Nephron (organoid): Measurements from ENCODE around the gene PIF1.
A peak's percentile ranks its signal among the peaks of the same experiment; 100 is the strongest.

ENCODE experiments used
- H3K27ac Mint-ChIP-seq, 3 experiments: 2 replicates each; pipeline ENCODE4 v1.8.0; 2020; ENCODE audit warnings: mixed read lengths in 3 of 3, mild to moderate bottlenecking in 2 of 3, moderate library complexity in 1 of 3
- H3K27me3 Mint-ChIP-seq: 2 replicates; pipeline ENCODE4 v1.8.0; 2021; ENCODE audit warnings: low read depth, mild to moderate bottlenecking, moderate library complexity, mixed read lengths
- H3K36me3 Mint-ChIP-seq: 2 replicates; pipeline ENCODE4 v1.8.0; 2020; ENCODE audit warnings: low read depth, mixed read lengths
- H3K4me1 Mint-ChIP-seq: 2 replicates; pipeline ENCODE4 v1.8.0; 2020; ENCODE audit warnings: mixed read lengths
- H3K4me3 Mint-ChIP-seq, 3 experiments: 2 replicates each; pipeline ENCODE4 v1.8.0; 2020; ENCODE audit warnings: mild to moderate bottlenecking in 3 of 3, mixed read lengths in 3 of 3, moderate library complexity in 2 of 3
- H3K9me3 Mint-ChIP-seq: 2 replicates; pipeline ENCODE4 v1.8.0; 2020; ENCODE audit warnings: mixed read lengths
- TF ChIP-seq, protein P1 (sequence below), 3 experiments: fragments of 200-600 bp; sonication (generic); IDR thresholded peaks; one replicate each; pipeline ENCODE4 v1.5.0; 2021; ENCODE audit warnings: antibody characterized with exemption in 3 of 3; ENCODE audit not compliant: unreplicated experiment in 3 of 3

The PIF1 gene

DNA sequence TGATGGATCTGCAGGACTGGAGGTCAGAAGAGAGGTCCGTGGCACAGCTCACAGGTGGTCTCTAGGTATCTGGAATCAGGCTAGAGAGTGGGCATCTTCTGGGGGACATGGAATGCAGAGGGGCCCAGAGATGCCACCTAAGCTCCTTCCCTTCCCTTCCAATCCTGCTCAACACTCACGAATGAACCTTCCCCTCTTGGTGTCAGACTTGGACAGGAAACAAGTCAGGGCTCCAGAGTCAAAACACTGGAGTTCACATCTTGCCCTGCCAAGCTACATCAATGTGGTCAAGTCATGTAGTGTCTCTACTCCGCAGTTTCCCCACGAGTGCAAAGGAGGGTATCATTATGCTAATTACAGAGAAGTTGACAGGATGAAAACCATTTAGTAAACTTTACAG is 34.0 kb downstream of the PIF1 start:
- Mint-ChIP-seq H3K4me1 (no peaks in the 10 kb centered on the region), H3K4me3 (no peak overlapping the region), H3K27me3 (no peaks in the 10 kb centered on the region), H3K9me3 (no peaks in the 10 kb centered on the region), H3K27ac (no peak overlapping the region), H3K36me3 (no peaks in the 10 kb centered on the region)
- TF ChIP-seq, protein P1, sequence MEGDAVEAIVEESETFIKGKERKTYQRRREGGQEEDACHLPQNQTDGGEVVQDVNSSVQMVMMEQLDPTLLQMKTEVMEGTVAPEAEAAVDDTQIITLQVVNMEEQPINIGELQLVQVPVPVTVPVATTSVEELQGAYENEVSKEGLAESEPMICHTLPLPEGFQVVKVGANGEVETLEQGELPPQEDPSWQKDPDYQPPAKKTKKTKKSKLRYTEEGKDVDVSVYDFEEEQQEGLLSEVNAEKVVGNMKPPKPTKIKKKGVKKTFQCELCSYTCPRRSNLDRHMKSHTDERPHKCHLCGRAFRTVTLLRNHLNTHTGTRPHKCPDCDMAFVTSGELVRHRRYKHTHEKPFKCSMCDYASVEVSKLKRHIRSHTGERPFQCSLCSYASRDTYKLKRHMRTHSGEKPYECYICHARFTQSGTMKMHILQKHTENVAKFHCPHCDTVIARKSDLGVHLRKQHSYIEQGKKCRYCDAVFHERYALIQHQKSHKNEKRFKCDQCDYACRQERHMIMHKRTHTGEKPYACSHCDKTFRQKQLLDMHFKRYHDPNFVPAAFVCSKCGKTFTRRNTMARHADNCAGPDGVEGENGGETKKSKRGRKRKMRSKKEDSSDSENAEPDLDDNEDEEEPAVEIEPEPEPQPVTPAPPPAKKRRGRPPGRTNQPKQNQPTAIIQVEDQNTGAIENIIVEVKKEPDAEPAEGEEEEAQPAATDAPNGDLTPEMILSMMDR (IDR thresholded peaks at IDR 0.05; ENCODE audit: unreplicated experiment in 3 of 3) = no peak

DNA sequence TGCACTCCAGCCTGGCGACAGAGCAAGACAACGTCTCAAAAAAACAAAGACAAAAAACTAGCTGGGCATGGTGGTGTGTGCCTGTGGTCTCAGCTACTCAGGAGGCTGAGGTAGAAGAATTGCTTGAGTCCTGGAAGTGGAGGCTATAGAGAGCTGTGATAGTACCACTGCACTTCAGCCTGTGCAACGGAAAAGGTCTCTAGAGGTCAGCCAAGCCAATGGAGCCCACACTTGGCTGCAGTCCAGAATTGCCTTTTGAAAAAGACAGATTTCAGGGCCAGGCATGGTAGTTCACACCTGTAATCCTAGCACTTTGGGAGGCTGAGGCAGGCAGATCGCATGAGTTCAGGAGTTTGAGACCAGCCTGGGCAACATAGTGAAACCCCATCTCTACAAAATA is 41.7 kb downstream of the PIF1 start:
- TF ChIP-seq, protein P1 (IDR thresholded peaks at IDR 0.05; ENCODE audit: unreplicated experiment in 3 of 3) = no peak
- H3K9me3 Mint-ChIP-seq = no peaks in the 10 kb centered on the region

DNA sequence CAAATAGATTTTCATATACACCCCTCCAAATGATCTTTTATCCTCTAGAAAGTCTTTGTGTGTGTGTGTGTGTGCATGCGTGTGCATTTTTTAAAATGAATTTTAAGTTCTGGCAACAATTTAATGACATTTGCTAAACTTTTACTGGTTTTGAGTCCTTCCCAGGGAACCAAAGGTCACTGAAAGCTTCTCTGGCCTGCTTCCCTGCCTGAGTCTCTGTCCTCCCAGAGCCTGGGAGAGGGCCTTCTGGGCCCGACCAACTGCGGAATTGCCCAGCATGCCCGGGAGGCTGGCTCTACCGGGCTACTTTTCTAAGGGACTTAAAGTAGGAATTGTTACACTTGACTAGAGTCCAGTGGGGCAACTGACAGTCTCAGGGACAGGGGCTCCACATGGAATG is 42.7 kb downstream of the PIF1 start:
- Mint-ChIP-seq H3K36me3 (no peaks in the 10 kb centered on the region), H3K4me1 (no peaks in the 10 kb centered on the region), H3K4me3 (no peak overlapping the region), H3K27me3 (peaks cover 9% of the 10 kb centered on the region), H3K27ac (peak overlapping the region in 1 of 3 experiments; percentile 60), H3K9me3 (no peaks in the 10 kb centered on the region)
- TF ChIP-seq, protein P1 (IDR thresholded peaks at IDR 0.05; ENCODE audit: unreplicated experiment in 3 of 3) = no peak

More for the DNA sequence above, 41.7 kb downstream of the PIF1 start:
- no peak overlapping the region for H3K4me3 Mint-ChIP-seq
- no peak overlapping the region for H3K27ac Mint-ChIP-seq
- H3K27me3 Mint-ChIP-seq = peaks cover 6% of the 10 kb centered on the region
- no peaks in the 10 kb centered on the region for H3K4me1 Mint-ChIP-seq
- H3K36me3 Mint-ChIP-seq = no peaks in the 10 kb centered on the region

DNA sequence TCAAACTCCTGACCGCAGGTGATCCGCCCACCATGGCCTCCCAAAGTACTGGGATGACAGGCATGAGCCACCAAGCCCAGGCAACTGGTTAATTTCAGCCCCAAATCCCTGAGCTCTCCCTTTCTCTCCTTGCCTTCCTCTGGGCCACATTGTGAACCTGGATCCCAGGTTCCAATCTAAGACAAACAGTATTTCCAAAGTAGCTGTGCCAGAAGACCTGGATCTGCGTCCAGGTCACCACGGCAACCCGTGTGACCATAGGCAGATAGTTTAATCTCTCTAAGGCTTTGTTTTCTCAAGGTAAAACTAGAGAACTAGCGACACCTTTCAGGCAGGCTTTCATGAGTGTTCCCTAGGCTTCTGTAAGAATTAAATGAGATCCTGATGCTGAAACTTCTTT is 44.1 kb downstream of the PIF1 start:
- no peaks in the 10 kb centered on the region for H3K9me3 Mint-ChIP-seq
- peak overlapping the region in 1 of 3 experiments; percentile 63 for H3K4me3 Mint-ChIP-seq
- H3K4me1 Mint-ChIP-seq = peaks cover 7% of the 10 kb centered on the region
- H3K27ac Mint-ChIP-seq = no peak overlapping the region
- TF ChIP-seq, protein P1 (IDR thresholded peaks at IDR 0.05; ENCODE audit: unreplicated experiment in 3 of 3) = no peak
- H3K27me3 Mint-ChIP-seq = peaks cover 23% of the 10 kb centered on the region
- no peaks in the 10 kb centered on the region for H3K36me3 Mint-ChIP-seq

DNA sequence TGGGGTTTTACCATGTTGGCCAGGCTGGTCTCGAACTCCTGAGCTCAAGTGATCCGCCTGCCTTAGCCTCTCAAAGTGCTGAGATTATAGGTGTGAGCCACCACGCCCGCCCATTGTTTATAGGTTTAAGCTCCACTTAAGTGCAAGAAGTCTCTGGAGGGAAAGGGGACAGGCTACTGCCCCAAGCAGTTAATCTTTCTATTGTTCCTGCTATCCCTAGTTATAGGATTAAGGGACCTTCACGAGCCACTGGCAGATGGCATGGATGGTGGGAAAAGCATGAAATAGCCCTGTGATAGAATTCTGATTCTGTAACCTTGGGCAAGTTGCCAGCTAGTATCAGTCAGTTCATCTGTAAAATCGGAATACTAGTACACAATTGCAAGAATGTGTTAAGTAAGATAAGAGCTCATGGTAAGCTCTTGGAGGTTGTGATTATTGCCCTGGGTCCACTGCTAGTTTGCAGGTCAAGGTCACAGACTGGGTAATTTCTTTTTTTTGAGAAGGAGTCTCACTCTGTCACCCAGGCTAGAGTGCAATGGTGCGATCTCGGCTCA is 44.8 kb downstream of the PIF1 start:
- Mint-ChIP-seq H3K4me1 (peaks cover 7% of the 10 kb centered on the region), H3K4me3 (no peak overlapping the region), H3K27me3 (peaks cover 27% of the 10 kb centered on the region), H3K27ac (no peak overlapping the region), H3K9me3 (no peaks in the 10 kb centered on the region), H3K36me3 (no peaks in the 10 kb centered on the region)
- TF ChIP-seq, protein P1 (IDR thresholded peaks at IDR 0.05; ENCODE audit: unreplicated experiment in 3 of 3) = no peak

DNA sequence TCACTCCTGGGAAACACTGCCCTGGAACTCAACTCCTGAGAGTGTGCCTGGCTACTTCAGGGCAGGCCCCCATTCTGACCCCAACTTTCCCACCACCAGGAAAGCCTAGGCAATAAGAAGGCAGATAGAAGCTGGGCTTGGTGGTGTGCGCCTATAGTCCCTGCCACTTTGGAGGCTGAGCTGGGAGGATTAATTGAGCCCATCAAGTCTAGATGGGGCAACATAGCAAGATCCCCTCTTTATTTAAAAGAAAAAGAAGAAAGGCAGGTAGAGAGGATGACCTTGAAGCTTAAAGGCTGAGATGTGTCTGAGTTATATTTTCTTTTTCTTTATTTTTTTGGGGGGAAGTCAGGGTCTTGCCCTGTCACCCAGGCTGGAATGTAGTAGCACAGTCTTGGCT is 45.8 kb downstream of the PIF1 start:
- Mint-ChIP-seq H3K27me3 (peaks cover 27% of the 10 kb centered on the region), H3K4me1 (peaks cover 7% of the 10 kb centered on the region), H3K4me3 (no peak overlapping the region), H3K36me3 (no peaks in the 10 kb centered on the region), H3K9me3 (no peaks in the 10 kb centered on the region), H3K27ac (no peak overlapping the region)
- TF ChIP-seq, protein P1 (IDR thresholded peaks at IDR 0.05; ENCODE audit: unreplicated experiment in 3 of 3) = no peak
